ENCODE results near the gene HADH.

The HADH gene

GRCh38 chr4:108058685-108059440 is 69.2 kb downstream of the HADH start:
- DNase-seq (ENCODE audit: low read depth) = no peak

- DNase-seq (ENCODE audit: low read depth) = no peak
These were observed 70.5 kb downstream of the HADH start for GRCh38 chr4:108060164-108060563.

- DNase-seq (ENCODE audit: low read depth) = no peak
These were observed 71.1 kb downstream of the HADH start for GRCh38 chr4:108060686-108061321.

- DNase-seq (ENCODE audit: low read depth) = no peak
These were observed 78.8 kb downstream of the HADH start for GRCh38 chr4:108068442-108068841.

GRCh38 chr4:108070775-108071174 is 81.1 kb downstream of the HADH start:
- no peak for DNase-seq (ENCODE audit: low read depth)

GRCh38 chr4:108072300-108072699 is 82.6 kb downstream of the HADH start:
- DNase-seq (ENCODE audit: low read depth) = peak; percentile 59

GRCh38 chr4:108078024-108078733 is 88.5 kb downstream of the HADH start:
- DNase-seq (ENCODE audit: low read depth) = no peak

- DNase-seq (ENCODE audit: low read depth) = peak; percentile 25
These were observed 91.1 kb downstream of the HADH start for GRCh38 chr4:108080747-108081146.

GRCh38 chr4:108081256-108081655 is 91.6 kb downstream of the HADH start:
- no peak for DNase-seq (ENCODE audit: low read depth)
